T1000 (cell line): ENCODE results near the gene ATG4B.
A peak's percentile ranks its signal among the peaks of the same experiment; 100 is the strongest.
"Not testable (repeated sequence)": the region's sequence is repeated elsewhere in the genome, so short reads cannot be mapped to it uniquely, and the experiment has no call there.

Experiments used
- DNase-seq: peaks from one replicate; lab custom pipeline; 2025; ENCODE audit warnings: mixed read lengths; lab: John Stamatoyannopoulos, UW

Gene ATG4B

DNA sequence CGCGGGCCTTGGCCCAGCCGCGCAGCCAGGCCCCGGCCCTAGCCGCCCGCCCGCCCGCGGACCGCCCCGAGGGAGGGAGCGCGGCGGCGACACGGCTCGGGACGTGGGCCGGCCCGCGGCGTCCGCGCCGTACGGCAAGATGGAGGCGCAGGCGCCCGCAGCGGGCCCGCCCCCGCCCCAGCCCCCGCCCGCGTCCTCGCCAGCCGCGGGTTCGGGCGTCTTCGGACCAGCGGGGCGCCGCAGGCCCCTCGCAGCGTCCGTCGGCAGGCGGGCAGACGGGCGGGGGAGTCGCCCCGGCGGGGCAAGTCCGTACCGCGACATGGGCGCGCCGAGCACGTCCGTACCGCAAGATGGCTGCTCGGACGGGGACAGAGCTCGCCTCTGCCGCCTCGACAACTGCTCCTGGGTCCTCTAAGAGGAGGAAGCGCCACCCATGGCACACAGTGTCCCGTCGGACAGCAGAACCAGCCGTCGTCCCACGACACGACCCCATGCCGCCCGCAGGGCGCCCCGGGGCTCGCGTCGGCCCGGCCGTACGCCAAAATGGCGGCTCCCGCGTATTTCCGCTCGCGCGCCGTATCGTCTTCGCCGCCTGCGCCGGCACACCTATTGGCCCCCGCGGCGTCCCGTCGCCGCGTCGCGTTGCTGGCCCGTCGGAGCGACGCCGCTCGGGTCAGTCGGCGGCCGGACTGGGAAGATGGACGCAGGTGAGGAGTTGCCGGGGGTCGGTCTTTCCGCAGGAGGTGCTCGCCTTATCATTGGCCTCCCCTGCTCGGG, at the start of gene ATG4B, which contains the start of gene THAP4:
ATG4B (plus strand) TSS at position 676 of the 777 bp plus-strand sequence; CDS start at position 698, 22 bp downstream.
THAP4 (minus strand) TSS at position 141 of the 777 bp plus-strand sequence. CDS start 141 bp downstream, outside the sequence.
- DNase-seq, result peak; percentile 78

DNA sequence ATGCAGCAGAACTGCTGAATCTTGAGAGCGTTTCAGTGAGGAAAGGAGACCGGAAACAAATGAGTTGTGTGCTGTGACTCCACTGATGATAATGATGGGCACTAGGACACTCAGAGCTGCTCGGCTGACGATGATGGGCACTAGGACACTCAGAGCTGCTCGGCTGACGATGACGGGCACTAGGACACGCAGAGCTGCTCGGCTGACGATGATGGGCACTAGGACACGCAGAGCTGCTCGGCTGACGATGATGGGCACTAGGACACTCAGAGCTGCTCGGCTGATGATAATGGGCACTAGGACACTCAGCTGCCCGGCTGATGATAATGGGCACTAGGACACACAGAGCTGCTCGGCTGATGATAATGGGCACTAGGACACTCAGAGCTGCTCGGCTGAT, 47.6 kb upstream of the ATG4B start:
- DNase-seq, result not testable (repeated sequence)

DNA sequence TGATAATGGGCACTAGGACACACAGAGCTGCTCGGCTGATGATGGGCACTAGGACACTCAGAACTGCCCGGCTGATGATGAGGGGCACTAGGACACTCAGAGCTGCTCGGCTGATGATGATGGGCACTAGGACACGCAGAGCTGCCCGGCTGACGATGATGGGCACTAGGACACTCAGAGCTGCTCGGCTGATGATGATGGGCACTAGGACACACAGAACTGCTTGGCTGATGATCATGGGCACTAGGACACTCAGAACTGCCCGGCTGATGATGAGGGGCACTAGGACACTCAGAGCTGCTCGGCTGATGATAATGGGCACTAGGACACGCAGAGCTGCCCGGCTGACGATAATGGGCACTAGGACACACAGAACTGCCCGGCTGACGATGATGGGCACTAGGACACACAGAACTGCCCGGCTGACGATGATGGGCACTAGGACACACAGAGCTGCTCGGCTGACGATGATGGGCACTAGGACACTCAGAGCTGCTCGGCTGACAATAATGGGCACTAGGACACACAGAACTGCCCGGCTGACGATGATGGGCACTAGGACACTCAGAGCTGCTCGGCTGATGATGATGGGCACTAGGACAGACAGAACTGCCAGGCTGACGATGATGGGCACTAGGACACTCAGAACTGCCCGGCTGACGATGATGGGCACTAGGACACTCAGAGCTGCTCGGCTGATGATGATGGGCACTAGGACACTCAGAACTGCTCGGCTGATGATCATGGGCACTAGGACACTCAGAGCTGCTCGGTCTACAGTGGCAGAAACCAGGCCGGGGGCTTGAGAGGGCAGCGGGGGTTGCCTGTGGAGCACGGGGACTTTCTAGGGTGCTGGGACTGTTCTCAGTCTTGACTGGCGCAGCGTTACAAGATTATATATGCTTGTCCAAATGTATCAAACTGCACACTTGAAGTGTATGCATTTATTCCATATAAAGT, 46.7 kb upstream of the ATG4B start:
- DNase-seq, result not testable (repeated sequence)

DNA sequence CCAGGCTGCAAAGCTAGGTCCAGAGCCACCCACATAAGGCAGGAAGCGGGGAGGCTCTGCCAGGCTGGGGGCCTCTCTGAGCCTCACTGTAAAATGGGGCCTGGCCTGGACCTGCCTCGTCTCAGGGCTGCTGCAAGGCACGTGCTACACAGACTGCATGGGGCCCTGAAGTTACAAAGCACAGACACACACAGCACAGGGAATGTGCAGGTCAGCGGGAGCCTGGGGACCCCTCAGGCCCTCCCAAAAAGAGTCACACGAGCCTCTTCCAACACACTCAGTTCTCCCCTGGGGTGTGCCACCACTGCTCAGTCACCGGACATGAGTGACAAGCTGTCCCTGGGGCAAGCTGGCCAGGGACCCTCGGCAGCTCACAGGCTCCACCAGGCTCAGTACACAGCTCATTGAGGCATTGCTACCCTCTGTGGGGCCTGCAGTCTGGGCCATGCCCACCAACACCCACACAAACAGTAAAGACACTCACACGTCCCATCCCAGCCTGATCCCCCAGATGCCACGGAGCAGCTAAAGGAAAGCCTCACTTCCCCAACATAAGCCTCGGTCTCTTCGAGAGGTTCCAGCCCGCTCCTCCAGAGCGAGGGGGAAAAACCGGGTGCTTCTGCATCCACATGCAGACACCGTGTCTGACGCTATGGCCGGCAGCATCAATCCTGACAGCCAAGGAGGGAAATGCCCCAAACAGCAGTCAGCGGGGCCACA, 45.2 kb upstream of the ATG4B start:
- DNase-seq, result no peak

DNA sequence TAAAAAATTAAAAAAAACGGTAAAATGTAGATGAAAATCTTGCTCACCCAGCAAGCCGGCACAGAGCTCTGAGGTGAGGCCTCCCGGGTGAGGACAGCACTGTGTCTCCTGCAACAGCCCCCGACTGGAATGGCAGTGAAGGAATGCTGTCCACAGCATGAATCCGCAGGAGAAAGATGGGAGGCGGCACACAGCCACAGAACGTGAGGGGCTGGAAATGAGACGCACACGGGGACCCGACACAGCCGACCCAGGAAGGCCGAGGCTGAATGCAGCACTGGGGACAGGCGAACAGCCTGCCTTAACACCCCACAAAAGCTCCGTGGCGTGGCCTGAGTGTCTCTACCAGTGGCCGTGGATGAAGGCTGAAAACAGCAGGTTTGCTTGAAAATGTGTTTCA, 44.2 kb upstream of the ATG4B start:
- no peak for DNase-seq

DNA sequence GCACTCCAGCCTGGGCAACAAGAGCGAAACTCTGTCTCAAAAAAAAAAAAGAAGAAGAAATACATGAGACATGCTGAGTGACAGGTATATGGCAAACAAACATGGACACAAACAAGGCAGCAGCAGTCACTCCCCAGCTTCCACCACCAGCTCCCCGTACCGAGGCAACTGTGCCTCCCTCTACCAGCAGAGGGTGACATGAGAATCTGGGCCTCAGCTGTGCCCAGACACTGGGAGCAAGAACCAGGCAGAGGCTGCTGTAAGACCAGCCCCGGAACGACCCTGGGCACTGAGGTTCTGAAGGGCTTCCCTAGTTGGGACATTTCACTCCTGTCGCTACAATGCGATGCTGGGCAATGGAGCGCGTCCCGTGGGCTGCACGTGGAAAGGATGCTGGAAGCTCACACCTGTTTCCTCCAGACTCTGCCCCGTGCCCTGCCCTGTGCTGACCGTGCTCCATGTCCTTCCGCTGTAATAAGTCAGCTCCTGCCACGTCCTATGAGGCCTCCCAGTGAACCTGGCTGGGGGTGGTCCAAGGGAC, 41.8 kb upstream of the ATG4B start:
- DNase-seq, result no peak

DNA sequence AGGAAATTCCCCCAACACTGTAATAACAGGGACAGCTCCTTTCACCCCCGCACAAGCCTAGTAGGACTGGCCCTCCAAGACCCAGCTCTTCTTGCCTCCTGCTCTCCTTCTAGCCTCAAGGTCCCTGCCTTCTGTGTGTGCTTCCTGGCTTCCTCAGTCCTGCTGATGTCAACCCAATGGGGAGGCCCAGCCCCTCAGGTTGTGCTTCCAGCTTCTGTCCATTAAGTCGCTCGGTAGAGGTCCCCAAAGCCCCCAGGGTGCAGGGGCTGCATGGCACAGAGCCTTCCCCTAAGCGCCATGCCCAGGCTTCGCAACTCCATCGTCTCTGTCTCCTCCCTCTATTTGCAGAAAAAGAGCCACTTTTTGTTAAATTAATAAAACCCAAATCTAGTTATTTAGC, 39.9 kb upstream of the ATG4B start:
- no peak for DNase-seq

DNA sequence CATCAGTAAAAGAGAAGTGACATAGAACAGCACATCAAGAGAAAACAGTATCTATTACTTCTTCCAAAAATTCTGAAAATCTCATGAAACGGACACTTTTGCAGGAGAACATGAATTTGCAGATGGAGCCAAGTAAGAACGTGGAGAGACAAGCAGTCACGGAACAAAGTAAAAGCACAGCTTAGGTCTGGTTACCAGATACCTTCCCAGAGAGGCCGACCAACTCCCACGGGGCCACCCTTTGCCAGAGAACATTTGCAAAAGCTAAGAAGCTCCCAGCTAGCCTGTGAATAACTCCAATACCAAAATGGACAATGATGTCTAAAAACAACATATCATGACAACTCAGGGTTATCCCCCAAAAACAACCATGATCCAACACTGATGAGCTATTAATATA, 39.4 kb upstream of the ATG4B start:
- no peak for DNase-seq

DNA sequence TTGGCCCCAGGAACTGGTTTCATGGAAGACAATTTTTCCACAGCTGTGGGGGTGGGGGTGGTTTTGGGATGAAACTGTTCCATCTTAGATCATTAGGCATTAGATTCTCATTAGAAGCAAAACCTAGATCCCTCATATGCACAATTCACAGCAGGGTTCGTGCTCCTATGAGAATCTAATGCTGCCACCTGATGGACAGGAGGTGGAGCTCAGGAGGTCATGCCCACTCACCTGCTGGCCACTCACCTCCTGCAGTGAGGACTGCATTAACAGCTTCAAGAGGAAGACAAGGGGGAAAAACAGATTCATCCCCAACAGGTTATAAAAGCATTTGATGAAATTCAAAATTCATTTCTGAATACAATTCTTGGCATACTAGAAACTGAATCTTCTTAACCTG, 39.0 kb upstream of the ATG4B start:
- DNase-seq, result no peak

DNA sequence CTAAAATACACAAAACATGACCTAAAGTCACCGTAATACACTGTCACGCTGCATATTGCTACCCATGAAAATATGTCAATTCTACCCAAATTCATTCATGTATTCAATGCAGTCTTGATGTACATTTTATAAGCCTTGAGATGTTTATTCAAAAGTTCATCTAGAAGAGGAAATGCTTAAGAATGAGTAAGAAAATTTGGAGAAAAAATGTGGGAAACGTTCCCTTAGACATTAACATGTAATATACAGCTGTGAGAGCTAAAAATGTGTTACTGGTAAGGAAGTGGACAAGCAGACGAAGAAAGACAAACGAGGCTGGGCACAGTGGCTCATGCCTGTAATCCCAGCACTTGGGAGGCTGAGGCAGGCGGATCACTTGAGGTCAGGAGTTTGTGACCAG, 37.9 kb upstream of the ATG4B start:
- no peak for DNase-seq

DNA sequence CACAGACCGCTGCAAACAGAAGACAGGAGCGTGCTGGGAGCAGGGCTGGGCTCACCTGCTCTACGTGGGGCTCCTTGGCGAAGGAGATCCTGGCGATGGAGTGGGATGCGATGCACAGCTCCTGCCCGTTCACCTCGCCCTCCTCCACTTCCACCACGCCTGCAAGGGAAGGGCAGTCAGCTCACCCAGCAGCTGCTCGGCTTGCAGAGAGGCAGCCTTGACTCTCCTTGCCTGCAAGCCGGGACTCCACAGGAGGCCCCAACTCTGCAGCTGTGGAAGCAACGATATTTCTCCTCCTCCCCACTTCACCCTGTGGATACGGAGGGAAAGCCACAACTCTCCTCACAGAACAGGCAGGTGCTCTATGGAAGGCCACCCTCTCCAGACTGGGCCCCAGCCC, 35.7 kb upstream of the ATG4B start:
- no peak for DNase-seq

DNA sequence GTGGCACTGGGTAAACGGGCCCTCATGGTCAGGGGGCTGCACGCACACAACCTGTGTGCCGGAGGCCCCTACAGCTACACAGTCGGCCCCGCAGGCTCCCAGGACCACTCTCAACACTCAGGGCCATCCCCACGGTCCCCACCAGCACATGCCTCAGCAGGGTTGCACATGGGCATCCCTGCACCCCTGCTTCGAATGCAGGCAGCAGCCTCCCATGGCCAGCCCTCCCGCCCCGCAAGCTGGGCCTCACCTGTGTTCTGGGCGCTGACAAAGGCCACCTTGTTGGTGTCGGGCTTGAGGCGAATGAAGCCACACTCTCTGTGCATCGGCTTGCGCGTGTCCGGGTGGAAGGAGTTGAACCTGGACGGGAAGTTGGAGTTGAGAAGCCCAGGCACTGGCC, 34.8 kb upstream of the ATG4B start:
- DNase-seq, result no peak

DNA sequence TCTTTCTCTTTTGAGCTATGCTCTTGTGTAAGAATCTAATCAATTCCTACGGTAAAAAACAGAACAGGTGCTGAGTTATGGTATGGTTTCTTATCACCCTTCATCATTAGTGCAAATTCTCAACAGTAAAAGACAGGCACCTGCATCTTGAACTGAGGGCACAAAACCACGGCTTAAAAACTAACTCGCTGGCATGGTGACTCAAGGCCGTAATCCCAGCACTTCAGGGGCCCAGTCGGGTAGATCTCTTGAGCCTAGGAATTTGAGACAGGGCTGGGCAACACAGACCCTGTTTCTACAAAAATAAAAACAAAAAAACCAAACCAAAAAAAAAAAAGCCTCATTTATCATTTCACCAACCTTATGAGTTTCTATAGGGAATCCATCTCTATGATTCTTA, 33.8 kb upstream of the ATG4B start:
- DNase-seq, result no peak

DNA sequence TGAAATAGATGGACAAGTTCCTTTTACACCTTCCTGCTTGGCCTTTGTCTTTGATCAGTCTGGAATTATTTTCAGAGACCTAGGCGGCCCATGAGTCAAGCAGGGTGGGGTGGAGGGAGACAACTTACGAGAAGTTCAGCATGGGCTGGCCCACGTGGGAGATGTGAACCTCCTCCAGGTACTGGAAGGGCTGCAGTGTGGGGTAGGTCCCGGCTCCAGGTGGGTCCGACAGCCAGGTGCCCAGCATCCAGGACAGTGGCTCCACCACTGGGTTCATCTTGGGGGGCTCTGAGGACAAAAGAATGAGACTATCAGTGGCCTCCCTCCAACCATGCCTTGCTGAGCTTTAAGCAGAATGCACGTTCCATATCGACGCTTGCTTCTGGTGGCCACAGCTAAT, 31.3 kb upstream of the ATG4B start:
- DNase-seq, result no peak

DNA sequence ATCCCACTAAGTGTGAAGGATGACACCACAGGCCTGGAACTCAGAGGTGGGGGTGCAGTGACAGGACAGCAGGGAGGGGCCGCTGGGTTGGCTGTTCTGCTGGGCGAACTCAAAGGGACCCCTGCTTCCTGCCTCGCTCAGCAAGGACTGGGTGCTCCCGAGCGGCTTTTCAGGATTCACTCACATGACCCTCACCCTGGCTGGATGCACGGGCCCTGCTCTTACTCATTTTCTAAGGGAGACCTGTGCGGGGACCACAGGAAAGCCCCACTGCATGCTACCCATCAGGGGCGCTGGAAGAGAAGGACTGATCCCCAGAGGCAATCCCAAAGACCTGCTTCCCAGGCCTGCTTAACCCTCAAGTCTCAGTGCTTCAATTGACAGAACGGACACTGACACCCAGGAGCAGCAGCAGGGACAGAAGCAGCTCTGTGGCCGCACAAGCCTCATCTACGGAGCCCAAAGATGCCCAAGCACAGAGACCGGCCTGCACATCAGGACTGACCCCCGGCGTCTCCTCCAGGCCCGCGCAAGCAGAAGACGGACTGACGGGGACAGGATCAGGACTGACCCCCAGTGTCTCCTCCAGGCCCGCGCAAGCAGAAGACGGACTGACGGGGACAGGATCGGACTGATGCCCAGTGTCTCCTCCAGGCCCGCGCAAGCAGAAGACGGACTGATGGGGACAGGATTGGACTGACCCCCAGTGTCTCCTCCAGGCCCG, 30.2 kb upstream of the ATG4B start:
- DNase-seq, result no peak

DNA sequence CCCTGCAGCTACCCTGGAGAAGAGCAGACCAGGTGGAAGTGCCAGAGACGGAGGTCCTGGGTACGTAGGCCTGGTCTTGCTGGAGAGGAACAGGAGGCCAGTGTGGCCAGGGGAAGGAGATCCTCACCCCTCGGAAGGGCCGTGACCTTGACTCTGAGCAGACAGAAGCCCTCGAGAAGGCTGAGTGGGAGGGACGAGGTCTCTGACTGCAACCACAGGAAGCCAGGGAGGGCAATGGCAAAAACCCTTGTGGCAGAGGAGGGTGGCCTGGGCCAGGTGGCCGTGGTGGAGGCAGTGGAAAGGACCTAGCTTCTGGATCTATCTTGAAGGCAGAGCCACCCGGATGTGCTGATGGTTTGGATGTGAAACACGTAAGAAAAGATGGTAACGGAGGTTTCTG, 28.6 kb upstream of the ATG4B start:
- DNase-seq, result no peak

DNA sequence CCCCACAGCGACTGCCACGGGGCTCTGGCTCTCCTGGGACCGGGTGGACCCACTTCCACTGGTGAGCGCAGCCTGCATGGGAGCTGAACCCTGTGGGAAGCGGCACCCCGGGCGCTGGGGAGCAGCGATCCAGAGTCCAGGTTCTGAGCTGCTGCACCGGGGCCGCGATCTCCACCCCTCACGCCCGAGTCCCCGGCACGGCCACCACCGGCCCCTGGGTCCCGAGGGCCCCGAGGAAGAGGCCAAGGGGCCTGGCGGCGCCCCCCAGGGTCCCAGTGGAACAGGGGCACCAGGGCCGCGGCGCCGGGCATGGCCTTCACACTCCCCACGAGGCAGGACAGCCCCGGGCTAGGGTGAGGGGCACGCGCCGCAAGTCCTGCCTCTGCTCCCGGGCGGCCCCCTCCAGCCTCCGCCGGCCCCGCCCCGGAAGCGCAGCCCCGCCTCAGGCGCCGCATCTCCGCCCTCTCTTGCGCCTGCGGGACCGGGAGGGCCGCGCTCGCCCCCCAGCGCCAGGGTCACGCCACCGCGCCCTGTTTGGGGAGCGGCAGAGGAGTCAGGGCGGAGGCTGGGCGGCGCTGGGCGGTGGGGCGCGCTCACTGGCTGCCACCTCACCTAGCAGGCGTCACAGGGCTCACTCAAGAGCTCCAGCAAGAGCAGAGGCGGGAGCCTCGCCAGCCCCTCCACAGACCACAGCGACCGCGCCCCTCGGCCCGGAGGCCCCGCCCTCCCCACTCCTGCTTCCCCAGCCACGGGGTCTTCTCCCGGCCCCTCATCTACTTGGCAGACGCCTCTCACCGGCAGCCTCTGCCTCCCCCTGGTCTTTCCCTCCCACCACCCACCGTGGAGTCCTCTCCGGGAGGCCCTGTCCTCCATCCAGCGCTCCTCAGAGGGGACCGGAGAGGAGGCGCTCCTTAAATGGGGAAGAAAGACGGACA, 27.4 kb upstream of the ATG4B start:
- peak; percentile 85 for DNase-seq

DNA sequence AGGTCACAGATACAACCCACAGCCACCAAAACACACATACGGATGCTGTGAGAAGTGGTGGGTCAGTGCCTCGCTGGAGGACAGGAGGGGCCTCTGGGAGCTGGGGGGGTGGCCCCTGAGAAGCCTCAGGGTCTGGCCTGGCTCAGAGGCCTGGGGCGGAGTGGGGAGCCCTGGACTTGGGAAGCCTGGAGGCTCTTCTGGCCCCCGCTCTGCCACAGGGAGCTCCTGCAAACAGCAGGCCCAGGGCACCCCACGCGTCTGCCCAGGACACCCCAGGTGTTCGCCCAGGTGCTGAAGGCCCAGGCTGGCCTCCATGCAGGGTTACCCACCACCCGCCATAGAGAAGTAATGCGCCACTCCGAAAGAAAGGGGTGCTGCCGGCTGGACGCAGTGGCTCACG, 26.4 kb upstream of the ATG4B start:
- no peak for DNase-seq

DNA sequence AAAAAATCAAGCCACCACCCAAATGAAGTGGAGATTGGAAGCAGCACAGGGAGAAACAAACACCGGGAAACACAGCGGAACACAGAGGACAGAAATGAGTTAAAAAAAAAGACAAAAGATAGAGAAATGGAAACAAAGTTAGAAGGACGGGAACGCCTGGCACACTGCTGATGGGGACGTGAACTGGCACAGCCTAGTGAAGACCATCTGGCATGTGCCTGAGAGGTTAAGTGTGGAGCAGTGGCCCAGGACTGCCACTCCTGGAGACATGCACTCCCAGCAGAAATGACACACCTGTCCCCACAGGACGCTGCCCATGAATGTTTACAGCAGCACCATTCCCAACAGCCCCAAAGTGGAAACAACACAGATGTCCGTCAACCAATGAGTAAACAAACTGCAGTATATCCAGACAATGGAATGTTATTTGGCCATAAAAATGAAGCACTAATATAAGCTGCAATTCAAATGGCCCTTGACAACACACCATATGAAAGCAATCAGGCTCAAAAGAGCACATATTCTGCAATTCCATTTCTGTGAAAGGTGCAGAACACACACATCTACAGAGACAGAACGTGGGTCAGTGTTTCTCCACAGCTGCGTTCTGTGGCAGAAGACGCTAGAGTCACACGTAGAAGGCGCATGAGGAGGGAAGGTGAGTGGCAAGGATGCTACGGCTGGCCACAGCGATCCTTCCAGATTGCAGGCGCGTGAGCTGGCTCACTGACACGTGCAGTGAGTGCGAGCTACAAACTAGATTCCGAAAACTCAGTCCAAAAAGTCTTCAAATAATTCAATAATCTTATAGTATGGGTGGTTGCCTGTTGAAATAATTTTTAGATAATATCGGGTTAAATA, 25.1 kb upstream of the ATG4B start:
- DNase-seq, result no peak
